ENCODE results near the gene EZH1. TPM values are rescaled to one million over a fixed set of nuclear protein-coding genes. Genes with fewer than 3 reads are reported as not detected.

Gene EZH1
- total RNA-seq, 2 experiments from 2014 or later: 27.2 to 29.2 TPM

DNA sequence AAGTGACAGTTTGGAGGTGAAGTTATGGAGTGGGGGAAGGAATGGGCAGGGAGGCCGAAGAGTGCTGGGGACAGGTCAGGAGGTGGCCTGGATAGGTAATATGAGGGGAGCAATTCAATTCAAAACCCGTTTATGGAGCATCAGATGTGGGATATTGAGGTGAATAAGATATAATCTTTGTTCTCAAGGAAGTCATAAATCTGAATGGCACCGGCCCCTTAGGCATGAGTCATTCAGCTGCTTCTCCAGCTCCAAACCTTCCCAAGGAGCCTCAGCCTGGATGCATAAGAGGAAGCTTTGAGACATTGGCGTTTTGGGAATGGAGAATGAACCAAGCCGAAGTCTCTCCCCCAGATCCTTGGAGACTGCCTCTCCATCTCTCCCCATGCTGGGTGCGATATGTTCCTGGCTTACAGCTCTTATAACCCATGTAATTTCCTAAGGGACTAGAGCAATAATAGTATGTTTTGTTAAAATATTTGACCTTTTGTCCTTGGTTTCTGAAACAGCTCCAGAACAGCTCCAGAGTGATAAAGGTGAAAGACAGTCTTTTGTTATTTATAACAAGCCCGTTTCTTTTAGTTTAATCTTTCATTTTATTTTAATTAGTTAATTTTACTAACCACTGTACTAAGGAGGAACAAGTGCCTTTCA lies 84.0 kb downstream of the EZH1 start:
- CTCF ChIA-PET: interaction anchor here (6.3 kb wide), 1 partner anchor 14 kb away, joined by 33 read pairs; the partner anchor contains the start of gene PLEKHH3

DNA sequence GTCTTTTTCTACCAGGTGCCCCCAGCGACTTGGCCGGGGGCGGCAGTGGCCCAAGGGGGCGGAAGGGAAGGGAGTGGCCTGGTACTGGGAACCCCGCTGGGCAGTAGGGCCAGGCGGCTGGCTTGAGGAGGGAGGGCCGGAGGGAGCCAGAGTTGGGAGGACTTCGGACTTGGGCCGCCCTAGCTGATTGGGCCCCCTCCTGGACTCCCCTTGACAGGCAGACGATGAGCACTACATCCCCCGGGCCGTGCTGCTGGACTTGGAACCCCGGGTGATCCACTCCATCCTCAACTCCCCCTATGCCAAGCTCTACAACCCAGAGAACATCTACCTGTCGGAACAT lies 84.9 kb downstream of the EZH1 start:
- ChIA-PET CTCF (interaction anchor here (0.9 to 6.3 kb wide), 3 partner anchors 15 to 104 kb away, joined by 3 to 33 read pairs (median 3); partner anchors contain the start of gene PLEKHH3), POLR2A (interaction anchor here (1.3 kb wide), 1 partner anchor 8 kb away, joined by 5 read pairs; no protein-coding TSS in a partner anchor)

More for the DNA sequence above, 84.0 kb downstream of the EZH1 start:
- POLR2A ChIA-PET: interaction anchor here (0.6 to 0.8 kb wide), 2 partner anchors 138 to 753 kb away, joined by 3 read pairs; partner anchors contain the start of genes CNTD1 and COA3

DNA sequence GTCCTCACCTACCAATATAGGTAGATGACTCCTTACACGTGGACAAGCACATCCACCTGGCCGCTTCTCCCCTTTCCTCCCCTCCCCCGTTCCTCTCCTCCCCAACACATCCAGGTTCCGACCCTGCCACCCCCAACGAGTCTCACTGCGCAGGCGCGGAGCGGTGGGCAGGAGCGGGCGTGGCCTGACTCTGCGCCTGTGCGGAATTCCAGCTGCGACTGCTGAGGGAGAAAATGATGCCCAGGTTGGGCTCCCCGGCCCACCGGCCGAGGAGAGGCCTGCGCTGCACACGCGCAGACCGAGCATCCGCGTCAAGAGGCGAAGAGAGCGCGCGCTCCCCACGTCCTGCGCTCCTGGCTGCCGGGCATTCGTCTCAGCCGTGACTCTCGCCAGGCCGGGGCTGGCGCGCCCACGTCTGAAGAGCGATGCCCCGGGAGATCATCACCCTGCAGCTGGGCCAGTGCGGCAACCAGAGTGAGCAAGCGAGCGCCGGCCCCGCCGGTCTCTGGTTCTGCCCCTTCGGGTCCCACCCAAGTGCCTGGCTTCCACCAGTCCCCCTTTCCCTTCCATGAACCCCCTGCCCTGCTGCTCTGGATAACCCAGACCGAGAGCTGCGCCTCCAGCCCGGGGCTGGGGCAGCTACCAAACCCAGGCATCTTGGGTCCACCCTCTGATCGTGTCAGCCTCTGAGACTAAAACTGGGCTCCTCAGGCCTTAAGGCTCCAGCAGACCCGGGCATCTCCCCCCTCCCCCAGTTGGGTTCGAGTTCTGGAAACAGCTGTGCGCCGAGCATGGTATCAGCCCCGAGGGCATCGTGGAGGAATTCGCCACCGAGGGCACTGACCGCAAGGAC lies 85.5 kb downstream of the EZH1 start, which contains the start of gene TUBG2:
TSS of gene TUBG2 (plus strand) at position 206 of the 853 bp plus-strand sequence. CDS start at position 426, 220 bp downstream.
- ChIA-PET CTCF (interaction anchor here (0.5 to 6.3 kb wide), 5 partner anchors 16 to 142 kb away, joined by 3 to 33 read pairs (median 3); partner anchors contain the start of gene PLEKHH3), POLR2A (interaction anchor here (0.6 to 1.3 kb wide), 2 partner anchors 9 to 213 kb away, joined by 3 to 5 read pairs; no protein-coding TSS in a partner anchor)

DNA sequence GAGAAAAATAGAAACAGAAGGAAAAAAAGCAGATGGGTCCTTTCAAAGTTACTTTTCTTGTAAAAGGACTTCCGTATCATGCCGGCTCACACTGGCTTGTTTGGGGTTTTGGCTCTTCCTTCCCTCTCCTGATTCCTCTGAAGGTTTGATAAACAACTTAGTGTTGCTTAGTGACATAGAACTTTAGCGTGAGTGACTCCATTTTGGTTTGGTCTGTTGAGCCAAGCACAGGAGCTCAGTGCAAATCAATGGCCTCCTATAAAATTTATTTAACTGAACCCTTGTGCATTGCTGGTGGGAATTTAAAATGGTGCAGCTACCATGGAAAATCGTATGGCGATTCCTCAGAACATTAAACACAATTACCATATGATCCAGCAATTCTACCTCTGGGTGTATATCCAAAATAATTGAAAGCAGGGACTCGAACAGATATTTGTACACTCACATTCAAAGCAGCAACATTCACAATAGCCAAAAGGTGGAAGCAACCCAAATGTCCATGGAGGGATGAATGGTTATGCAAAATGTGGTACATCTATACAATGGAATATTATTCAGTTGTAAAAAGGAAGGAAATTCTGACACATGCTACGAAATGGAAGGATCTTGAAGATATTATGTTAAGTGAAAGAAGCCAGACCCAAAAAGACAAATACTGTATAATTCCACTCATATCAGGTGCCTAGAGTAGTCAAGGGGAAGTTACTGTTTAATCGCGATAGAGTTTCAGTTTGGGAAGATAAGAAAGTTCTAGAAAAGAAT lies 86.8 kb downstream of the EZH1 start:
- ChIA-PET POLR2A (interaction anchor here (0.6 kb wide), 1 partner anchor 212 kb away, joined by 3 read pairs; no protein-coding TSS in a partner anchor), CTCF (interaction anchor here (0.6 to 6.3 kb wide), 5 partner anchors 9 to 842 kb away, joined by 3 to 33 read pairs (median 4); partner anchors contain the start of gene PLEKHH3)

DNA sequence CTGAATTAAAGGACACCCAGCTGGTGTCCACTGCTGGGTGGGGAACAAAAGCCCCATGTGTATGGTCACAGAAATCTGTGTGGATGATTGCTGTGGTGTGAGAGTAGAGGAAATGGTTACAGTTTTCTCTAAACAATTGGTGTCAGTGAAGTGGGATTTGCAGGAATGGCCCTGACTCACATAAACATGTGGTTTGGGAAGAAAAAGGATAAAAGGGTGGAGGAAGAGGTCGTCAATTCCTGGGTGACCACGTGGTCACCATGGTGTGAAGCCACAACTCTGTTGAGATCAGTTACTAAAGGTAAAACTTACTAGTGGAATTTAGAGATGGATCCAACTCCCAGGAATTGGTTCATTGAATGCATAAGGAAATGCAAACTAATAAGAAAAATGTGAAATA lies 89.3 kb downstream of the EZH1 start:
- CTCF ChIA-PET: no interaction called here
- POLR2A ChIA-PET: interaction anchor here (0.7 kb wide), 1 partner anchor 169 kb away, joined by 3 read pairs; no protein-coding TSS in a partner anchor

DNA sequence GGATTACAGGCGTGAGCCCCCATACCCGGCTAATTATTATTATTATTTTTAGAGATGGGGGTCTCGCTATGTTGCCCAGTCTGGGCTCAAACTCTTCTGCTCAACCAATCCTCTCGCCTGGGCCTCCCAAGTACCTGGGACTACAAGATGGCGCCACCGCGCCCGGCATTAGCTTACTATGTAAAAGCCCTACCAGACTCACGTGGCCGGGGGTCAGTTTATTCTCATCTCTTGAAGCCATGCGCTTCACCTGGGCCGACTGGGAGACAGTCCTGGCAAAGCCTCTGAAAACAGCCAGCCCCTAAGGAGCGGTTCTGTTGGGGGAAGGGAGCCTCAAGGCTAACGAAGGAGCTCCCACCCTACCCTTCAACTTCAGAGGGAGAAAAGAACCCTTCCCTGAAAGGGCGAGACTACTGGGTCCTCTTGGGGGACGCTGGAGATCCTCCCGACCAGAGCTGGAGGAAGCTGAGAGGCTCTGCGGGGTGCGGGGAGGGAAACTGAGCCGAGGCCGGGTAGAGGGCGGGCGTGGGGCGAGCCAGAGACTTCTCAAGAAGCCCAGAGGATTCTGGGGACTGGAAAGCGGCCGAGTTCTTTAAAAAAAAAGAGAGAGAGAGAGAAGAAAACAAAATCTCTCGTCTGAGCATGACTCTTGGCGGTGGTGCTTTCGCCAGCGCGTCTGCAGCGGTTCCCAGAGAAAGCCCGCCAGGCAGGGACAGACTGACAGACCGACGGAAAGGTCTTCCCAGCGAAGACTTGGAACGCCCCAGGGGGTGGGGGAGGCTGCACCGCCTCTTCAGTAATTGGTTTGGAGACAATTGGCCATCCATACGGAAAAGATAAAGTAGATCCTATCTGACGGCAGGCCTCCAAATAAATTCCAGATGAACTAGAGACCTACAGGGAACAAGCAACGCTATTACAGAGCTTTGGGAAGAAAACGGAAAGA lies 91.4 kb downstream of the EZH1 start:
- ChIA-PET POLR2A (no interaction called here), CTCF (interaction anchor here (1.2 kb wide), 1 partner anchor 34 kb away, joined by 3 read pairs; no protein-coding TSS in a partner anchor)

DNA sequence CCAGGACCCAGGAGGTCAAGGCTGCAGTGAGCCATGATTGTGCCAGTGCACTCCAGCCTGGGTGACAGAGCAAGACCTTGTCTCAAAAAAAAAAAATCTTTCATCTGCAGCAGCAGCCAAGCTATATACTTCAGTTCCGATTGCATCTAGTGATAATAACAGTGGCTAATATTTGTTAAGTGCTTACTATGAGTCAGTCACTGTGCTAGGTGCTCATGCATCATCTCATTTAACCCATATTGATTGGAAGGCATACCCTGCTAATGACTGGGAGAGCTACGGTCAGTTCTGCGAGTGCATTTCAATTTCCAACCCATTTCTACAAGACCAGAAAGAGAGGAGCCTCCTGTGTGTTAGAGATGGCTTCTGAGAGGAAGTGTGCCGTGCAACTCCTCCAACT lies 93.4 kb downstream of the EZH1 start:
- POLR2A ChIA-PET: no interaction called here

More for the DNA sequence above, 93.4 kb downstream of the EZH1 start:
- CTCF ChIA-PET: interaction anchor here (0.6 kb wide), 1 partner anchor 273 kb away, joined by 3 read pairs; no protein-coding TSS in a partner anchor

Other genes with a start within 250 kb of the EZH1 start
- 10 to 100 TPM; 15.0 to 17.6 TPM for gene NAGLU, start 208.8 kb downstream of the EZH1 start, total RNA-seq
- gene HSD17B1, start 192.1 kb downstream of the EZH1 start, total RNA-seq: under 1 TPM; 0.19 to 0.29 TPM
- 100 to 1,000 TPM; 118 to 120 TPM for gene COASY, start 182.9 kb downstream of the EZH1 start, total RNA-seq
- gene MLX, start 177.9 kb downstream of the EZH1 start, total RNA-seq: 10 to 100 TPM; 59.9 to 66.2 TPM
- gene PSMC3IP, start 167.3 kb downstream of the EZH1 start, total RNA-seq: 10 to 100 TPM; 37.0 to 42.1 TPM
- 10 to 100 TPM; 29.6 to 30.2 TPM for gene RETREG3, start 135.7 kb downstream of the EZH1 start, total RNA-seq
- gene TUBG1, start 135.4 kb downstream of the EZH1 start, total RNA-seq: 100 to 1,000 TPM; 118 to 123 TPM
- gene TUBG2, start 85.8 kb downstream of the EZH1 start, total RNA-seq: 10 to 100 TPM; 11.4 to 12.9 TPM
- gene PLEKHH3, start 68.0 kb downstream of the EZH1 start, total RNA-seq: 1 to 10 TPM; 1.0 to 1.4 TPM
- gene CCR10, start 63.2 kb downstream of the EZH1 start, total RNA-seq: under 1 TPM; 0.10 to 0.38 TPM
- gene CNTNAP1, start 62.5 kb downstream of the EZH1 start, total RNA-seq: 1 to 10 TPM; 2.9 to 3.8 TPM
- gene RAMP2, start 16.2 kb upstream of the EZH1 start, total RNA-seq: not detected
- gene VPS25, start 28.4 kb upstream of the EZH1 start, total RNA-seq: 10 to 100 TPM; 95.2 to 96.5 TPM
- under 1 TPM; 0.23 to 0.38 TPM for gene WNK4, start 35.6 kb upstream of the EZH1 start, total RNA-seq
- gene COA3, start 53.7 kb upstream of the EZH1 start, total RNA-seq: 10 to 100 TPM; 54.0 to 56.7 TPM
- not detected for gene CNTD1, start 53.8 kb upstream of the EZH1 start, total RNA-seq
- 10 to 100 TPM; 86.2 to 88.3 TPM for gene BECN1, start 79.2 kb upstream of the EZH1 start, total RNA-seq
- gene PSME3, start 88.4 kb upstream of the EZH1 start, total RNA-seq: 100 to 1,000 TPM; 226 to 244 TPM
- 1 to 10 TPM; 2.4 to 2.6 TPM for gene AOC2, start 99.5 kb upstream of the EZH1 start, total RNA-seq
- gene AOC3, start 106.2 kb upstream of the EZH1 start, total RNA-seq: 1 to 10 TPM; 1.0 TPM
- not detected for gene G6PC1, start 155.8 kb upstream of the EZH1 start, total RNA-seq
- gene AARSD1, start 219.4 kb upstream of the EZH1 start, total RNA-seq: 10 to 100 TPM; 88.5 to 95.4 TPM
- under 1 TPM; 0.63 to 0.80 TPM for gene PTGES3L, start 235.0 kb upstream of the EZH1 start, total RNA-seq
- gene RUNDC1, start 235.5 kb upstream of the EZH1 start, total RNA-seq: 10 to 100 TPM; 14.4 to 14.9 TPM

Data from activated CD8-positive, alpha-beta memory T cell treated with anti-CD3 and anti-CD28 coated beads for 36 hours (primary cell).